Measurements from ENCODE around the gene SURF6. TPM values are rescaled to one million over a fixed set of nuclear protein-coding genes. Genes with fewer than 3 reads are reported as not detected.
"Not testable (repeated sequence)": the region's sequence is repeated elsewhere in the genome, so short reads cannot be mapped to it uniquely, and the experiment has no call there.

Gene SURF6
- total RNA-seq, 2 experiments from 2014 or later, result 24.9 to 28.3 TPM

DNA sequence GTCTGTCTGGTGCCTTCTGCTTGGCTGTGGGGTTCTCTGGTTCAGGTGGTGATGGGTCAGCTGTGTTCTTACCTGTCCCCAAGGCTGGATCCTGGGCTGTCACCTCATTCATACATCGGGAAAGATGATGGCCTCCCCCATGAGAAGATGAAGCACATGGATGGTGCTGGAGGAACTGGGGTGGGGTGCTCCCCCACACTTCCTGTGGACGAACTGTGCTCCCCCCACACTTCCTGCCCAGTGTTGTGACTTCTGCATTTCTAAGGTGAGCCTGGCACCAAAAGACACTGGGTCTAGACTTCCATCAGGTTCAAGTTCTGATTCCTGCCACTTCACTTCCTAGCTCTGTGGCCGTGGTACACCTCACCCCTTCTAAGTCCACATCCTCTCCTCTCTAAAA lies 4.3 kb upstream of the SURF6 start:
- Mint-ChIP-seq H3K36me3 (ENCODE audit: low read depth) (peaks cover 58% of the 10 kb centered on the region), H3K27ac (peak overlapping the region; percentile 78), H3K4me1 (ENCODE audit: low read depth) (peaks cover 37% of the 10 kb centered on the region), H3K27me3 (no peaks in the 10 kb centered on the region), H3K9me3 (no peaks in the 10 kb centered on the region), H3K4me3 (no peak overlapping the region)
- ATAC-seq, result no peak
- intact Hi-C loops (cut with micrococcal nuclease), result no loop called here
- TF ChIP-seq, protein P1, sequence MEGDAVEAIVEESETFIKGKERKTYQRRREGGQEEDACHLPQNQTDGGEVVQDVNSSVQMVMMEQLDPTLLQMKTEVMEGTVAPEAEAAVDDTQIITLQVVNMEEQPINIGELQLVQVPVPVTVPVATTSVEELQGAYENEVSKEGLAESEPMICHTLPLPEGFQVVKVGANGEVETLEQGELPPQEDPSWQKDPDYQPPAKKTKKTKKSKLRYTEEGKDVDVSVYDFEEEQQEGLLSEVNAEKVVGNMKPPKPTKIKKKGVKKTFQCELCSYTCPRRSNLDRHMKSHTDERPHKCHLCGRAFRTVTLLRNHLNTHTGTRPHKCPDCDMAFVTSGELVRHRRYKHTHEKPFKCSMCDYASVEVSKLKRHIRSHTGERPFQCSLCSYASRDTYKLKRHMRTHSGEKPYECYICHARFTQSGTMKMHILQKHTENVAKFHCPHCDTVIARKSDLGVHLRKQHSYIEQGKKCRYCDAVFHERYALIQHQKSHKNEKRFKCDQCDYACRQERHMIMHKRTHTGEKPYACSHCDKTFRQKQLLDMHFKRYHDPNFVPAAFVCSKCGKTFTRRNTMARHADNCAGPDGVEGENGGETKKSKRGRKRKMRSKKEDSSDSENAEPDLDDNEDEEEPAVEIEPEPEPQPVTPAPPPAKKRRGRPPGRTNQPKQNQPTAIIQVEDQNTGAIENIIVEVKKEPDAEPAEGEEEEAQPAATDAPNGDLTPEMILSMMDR (IDR thresholded peaks at IDR 0.05), result no peak
- ChIA-PET CTCF (interaction anchor here (0.7 to 1.9 kb wide), 7 partner anchors 8 to 140 kb away, joined by 3 to 7 read pairs (median 3); partner anchors contain the start of genes MED22 and RPL7A), POLR2A (interaction anchor here (24.9 kb wide), 1 partner anchor 21 kb away, joined by 872 read pairs; the partner anchor contains the start of genes MED22, RPL7A, SURF1 and SURF2)
- no peak for DNase-seq

DNA sequence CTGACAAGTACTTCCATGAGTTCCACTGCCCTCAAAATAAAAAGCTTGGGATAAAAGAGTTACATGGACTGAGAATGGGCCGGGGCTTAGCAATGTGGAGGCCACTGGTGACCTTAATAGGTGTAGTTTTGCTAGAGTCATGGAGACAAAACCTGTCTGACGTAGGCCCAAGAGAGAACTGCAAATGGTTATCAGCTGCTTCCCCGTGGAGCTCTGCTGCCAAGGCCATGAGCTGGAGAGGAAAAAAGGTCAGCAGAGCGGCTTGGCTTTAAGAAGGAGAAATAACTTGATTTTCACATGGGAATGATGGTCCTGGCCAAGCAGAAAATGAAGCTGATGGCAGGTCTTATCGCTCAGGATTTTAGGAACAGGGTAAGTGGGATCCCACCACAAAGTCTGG lies 3.7 kb upstream of the SURF6 start:
- peaks cover 40% of the 10 kb centered on the region for H3K4me1 Mint-ChIP-seq (ENCODE audit: low read depth)
- TF ChIP-seq, protein P1 (IDR thresholded peaks at IDR 0.05), result no peak
- DNase-seq, result no peak
- no peak overlapping the region for H3K4me3 Mint-ChIP-seq
- peaks cover 63% of the 10 kb centered on the region for H3K36me3 Mint-ChIP-seq (ENCODE audit: low read depth)
- H3K27me3 Mint-ChIP-seq, result no peaks in the 10 kb centered on the region
- ATAC-seq, result no peak
- H3K9me3 Mint-ChIP-seq, result no peaks in the 10 kb centered on the region
- CTCF ChIA-PET, result interaction anchor here (0.7 to 1.9 kb wide), 7 partner anchors 8 to 140 kb away, joined by 3 to 7 read pairs (median 3); partner anchors contain the start of genes MED22 and RPL7A
- intact Hi-C loops (cut with micrococcal nuclease), result no loop called here
- POLR2A ChIA-PET, result interaction anchor here (24.9 kb wide), 1 partner anchor 22 kb away, joined by 872 read pairs; the partner anchor contains the start of genes MED22, RPL7A, SURF1 and SURF2
- peak overlapping the region; percentile 78 for H3K27ac Mint-ChIP-seq

DNA sequence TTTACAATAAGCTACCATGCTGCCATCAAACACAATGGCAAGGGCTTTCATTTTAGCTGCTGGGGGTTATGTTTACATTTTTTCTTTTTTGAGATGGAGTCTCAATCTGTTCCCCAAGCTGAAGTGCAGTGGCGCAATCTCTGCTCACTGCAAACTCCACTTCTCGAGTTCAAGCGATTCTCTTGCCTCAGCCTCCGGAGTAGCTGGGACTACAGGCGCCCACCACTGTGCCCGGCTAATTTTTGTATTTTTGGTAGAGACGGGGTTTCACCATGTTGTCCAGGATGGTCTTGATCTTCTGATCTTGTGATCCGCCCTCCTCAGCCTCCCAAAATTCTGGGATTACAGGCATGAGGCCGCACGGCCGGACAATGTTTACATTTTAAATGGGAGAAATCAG lies 1.1 kb downstream of the SURF6 start:
- H3K9me3 Mint-ChIP-seq; intact Hi-C loops (cut with micrococcal nuclease); DNase-seq; ATAC-seq; H3K27me3 Mint-ChIP-seq: not testable (repeated sequence)
- peak overlapping the region; percentile 97 for H3K4me3 Mint-ChIP-seq
- ChIA-PET CTCF (interaction anchor here (0.8 to 2.4 kb wide), 5 partner anchors 37 to 313 kb away, joined by 3 to 11 read pairs (median 4); no protein-coding TSS in a partner anchor), POLR2A (interaction anchor here (0.8 to 2.9 kb wide), 10 partner anchors 11 to 149 kb away, joined by 3 to 20 read pairs (median 4); partner anchors contain the start of genes MED22, RPL7A and SLC2A6)
- H3K27ac Mint-ChIP-seq, result peak overlapping the region; percentile 86
- peaks cover 73% of the 10 kb centered on the region for H3K36me3 Mint-ChIP-seq (ENCODE audit: low read depth)
- peaks cover 39% of the 10 kb centered on the region for H3K4me1 Mint-ChIP-seq (ENCODE audit: low read depth)

DNA sequence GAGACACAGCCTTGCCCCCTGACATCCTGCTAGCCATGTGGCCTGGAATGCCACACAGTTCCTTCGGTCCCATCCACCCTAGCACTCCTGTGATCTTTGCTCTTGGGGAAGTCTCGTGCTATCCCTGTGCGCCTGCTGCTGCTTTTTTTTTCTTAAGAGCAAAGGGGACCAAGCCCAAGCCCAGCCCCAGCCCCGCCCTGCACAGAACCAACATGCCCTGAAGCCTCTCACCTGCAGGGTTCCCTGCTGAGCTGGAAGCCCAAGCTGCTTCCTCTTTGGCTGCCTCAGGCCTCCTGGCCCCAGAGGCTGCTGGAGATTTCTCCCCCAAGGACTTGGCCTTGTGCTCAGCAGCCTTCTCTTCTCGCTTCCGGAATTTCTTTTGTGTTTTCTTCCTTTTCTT lies 1.8 kb downstream of the SURF6 start:
- H3K9me3 Mint-ChIP-seq, result no peaks in the 10 kb centered on the region
- no peak for ATAC-seq
- intact Hi-C loops (cut with micrococcal nuclease), result no loop called here
- no peaks in the 10 kb centered on the region for H3K27me3 Mint-ChIP-seq
- H3K36me3 Mint-ChIP-seq (ENCODE audit: low read depth), result peaks cover 68% of the 10 kb centered on the region
- peak overlapping the region; percentile 86 for H3K27ac Mint-ChIP-seq
- peak overlapping the region; percentile 97 for H3K4me3 Mint-ChIP-seq
- CTCF ChIA-PET, result interaction anchor here (0.8 to 2.4 kb wide), 4 partner anchors 38 to 148 kb away, joined by 3 to 11 read pairs (median 4); no protein-coding TSS in a partner anchor
- no peak for DNase-seq
- peaks cover 37% of the 10 kb centered on the region for H3K4me1 Mint-ChIP-seq (ENCODE audit: low read depth)
- TF ChIP-seq, protein P1 (IDR thresholded peaks at IDR 0.05), result no peak
- POLR2A ChIA-PET, result interaction anchor here (0.8 to 2.9 kb wide), 7 partner anchors 12 to 144 kb away, joined by 3 to 20 read pairs (median 5); partner anchors contain the start of genes MED22, RPL7A and SLC2A6

DNA sequence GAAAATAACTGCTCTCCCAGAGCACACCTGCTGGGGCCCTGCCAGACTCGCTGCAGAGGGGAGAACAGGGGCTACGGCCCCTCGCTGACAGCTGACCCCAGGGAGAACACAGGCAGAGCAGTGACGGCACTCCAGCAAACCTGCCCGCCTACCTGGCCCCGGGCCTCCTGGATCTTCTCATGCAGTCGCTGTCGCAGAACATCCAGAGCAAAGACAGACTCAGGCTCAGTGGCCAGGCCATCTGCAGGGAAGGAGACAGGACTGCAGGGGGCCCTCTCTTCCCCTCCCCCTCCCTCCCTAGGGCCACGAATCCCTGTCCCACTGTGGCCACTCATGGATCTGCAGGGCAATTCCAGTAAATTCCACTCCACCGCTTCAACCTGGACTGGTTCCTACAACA lies 2.4 kb downstream of the SURF6 start:
- peaks cover 63% of the 10 kb centered on the region for H3K36me3 Mint-ChIP-seq (ENCODE audit: low read depth)
- POLR2A ChIA-PET, result interaction anchor here (1.1 to 2.9 kb wide), 3 partner anchors 15 to 40 kb away, joined by 5 to 20 read pairs (median 13); partner anchors contain the start of genes MED22 and RPL7A
- H3K27ac Mint-ChIP-seq, result peak overlapping the region; percentile 86
- CTCF ChIA-PET, result interaction anchor here (1.1 to 2.4 kb wide), 3 partner anchors 38 to 95 kb away, joined by 3 to 11 read pairs (median 4); no protein-coding TSS in a partner anchor
- DNase-seq (no peak), ATAC-seq (no peak)
- no peaks in the 10 kb centered on the region for H3K27me3 Mint-ChIP-seq
- intact Hi-C loops (cut with micrococcal nuclease), result no loop called here
- TF ChIP-seq, protein P1 (IDR thresholded peaks at IDR 0.05), result no peak
- H3K4me3 Mint-ChIP-seq, result peak overlapping the region; percentile 97
- peaks cover 34% of the 10 kb centered on the region for H3K4me1 Mint-ChIP-seq (ENCODE audit: low read depth)
- H3K9me3 Mint-ChIP-seq, result no peaks in the 10 kb centered on the region

Data from activated CD8-positive, alpha-beta T cell treated with anti-CD3 and anti-CD28 coated beads for 36 hours (primary cell).